GM12873 (cell line): Measurements from ENCODE around the gene RAP1GAP.

ENCODE experiments used
- TF ChIP-seq, protein P1 (sequence below): IDR thresholded peaks from 2 replicates; pipeline ENCODE4 v1.5.1; 2012; ENCODE audit warnings: low read depth, mild to moderate bottlenecking, moderate library complexity, low read length, control low read depth; ENCODE audit not compliant: insufficient read depth; ENCODE audit errors: missing control alignments

RAP1GAP gene

DNA sequence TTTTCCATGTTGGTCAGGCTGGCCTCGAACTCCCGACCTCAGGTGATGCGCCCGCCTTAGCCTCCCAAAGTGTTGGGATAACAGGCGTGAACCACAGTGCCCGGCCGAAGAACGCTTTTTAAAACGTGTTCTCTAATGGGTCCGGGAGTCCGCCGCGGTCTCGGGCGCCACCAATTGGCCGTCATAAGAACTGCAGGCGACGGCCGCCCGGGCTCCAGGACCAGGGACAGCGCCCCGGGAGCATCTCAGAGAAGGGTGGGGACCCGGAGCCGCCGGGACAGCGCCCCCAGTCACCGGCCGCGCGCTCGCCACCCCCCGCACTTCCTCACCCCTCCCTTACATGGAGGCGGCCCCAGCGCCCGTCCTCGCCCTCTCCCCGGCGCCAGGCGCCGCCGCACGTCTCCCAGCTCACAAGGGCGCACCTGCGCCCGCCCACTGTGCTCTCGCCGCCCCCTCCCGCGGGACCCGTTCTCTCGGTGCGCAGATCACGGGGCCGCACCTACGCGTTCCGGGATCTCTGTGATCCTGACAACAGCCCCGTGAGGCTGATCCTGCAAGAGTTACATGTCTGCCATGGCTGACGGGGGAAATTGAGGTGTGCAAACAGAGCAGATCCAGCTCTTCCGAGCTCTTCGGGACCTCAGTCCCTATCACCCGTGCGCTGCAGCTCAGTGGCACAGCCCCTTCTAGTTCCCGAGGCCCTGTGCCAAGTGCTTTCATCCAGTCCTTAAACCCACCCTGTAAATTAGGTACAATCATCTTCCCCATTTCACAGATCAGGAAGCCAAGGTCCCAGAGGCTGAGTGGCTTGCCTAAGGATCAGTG lies 9.8 kb downstream of the RAP1GAP start:
- TF ChIP-seq, protein P1, sequence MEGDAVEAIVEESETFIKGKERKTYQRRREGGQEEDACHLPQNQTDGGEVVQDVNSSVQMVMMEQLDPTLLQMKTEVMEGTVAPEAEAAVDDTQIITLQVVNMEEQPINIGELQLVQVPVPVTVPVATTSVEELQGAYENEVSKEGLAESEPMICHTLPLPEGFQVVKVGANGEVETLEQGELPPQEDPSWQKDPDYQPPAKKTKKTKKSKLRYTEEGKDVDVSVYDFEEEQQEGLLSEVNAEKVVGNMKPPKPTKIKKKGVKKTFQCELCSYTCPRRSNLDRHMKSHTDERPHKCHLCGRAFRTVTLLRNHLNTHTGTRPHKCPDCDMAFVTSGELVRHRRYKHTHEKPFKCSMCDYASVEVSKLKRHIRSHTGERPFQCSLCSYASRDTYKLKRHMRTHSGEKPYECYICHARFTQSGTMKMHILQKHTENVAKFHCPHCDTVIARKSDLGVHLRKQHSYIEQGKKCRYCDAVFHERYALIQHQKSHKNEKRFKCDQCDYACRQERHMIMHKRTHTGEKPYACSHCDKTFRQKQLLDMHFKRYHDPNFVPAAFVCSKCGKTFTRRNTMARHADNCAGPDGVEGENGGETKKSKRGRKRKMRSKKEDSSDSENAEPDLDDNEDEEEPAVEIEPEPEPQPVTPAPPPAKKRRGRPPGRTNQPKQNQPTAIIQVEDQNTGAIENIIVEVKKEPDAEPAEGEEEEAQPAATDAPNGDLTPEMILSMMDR, result peak; percentile 81

DNA sequence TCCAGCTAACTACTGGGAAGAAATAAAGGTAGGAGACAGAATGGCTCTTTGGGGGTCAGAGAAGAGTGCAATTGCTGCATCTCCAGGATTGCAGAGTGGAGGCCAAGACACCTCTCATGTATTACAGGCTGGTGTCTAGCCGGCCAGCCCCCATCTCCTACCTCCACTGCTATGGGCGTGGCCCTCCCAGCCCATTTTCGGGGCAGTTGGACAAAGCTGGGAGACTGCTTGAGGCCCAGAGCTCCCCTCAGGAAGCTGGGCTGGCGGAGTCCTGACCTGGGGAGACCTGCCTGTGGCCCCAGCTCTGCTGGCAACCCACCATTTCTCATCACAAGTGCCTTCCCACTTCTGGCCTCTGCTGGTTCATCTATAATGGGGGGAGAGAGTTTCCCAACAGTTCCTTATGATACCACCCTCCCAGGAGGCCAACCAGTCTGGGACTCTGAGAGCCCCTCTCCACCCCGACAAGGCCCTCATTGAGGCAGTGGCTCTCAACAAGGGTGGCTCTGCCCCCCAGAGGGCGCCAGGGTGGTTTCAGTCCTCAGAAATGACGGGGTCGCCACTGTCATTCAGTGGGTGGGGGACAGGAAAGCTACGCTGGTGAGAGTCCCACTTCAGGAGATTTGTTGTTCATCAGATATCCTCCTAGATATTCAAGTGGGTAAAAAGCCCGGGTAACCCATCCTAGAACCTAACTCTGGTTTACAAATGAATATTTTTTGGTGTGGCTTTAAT lies 11.5 kb downstream of the RAP1GAP start:
- TF ChIP-seq, protein P1, result peak; percentile 20

DNA sequence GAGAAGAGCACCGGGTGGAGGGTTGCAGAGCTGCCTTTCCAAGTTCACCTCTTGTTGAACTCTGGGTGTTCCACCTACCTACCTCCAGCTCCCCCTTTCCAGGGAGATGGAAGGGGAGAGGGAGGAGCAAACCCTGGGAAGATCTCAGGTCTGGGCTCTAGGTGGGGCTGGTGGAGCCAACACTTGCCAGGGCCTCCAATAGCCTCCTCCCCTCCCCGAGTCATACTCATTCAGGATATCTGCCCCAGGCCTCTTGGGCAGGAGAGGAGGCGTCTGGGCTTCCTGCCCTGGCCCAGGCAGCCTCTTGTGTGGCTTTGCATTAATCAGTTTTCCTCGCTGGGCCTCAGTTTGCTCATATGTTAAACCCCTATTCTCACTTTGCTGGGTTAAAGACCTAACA lies 13.4 kb downstream of the RAP1GAP start:
- TF ChIP-seq, protein P1, result peak; percentile 7

- TF ChIP-seq, protein P1, result no peak
These were observed 13.9 kb downstream of the RAP1GAP start for GRCh38 chr1:21655259-21655658.

DNA sequence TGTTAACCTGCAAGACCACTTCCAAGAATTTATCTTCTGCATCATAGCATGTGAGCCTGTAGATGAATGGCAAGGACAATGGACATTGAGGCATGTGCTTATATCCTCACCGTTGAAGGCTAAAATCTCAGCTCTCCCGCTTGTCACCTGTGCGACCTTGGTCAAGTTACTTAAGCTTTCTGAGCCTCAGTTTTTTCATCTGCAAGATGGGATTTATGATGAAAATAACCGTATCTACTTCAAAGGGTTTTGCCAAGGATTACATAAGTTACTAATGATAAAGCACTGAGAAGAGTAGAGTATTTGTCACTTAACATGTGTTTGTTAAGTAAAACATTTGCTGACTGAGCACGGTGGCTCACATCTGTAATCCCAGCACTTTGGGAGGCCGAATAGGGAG lies 14.9 kb downstream of the RAP1GAP start:
- TF ChIP-seq, protein P1, result no peak

DNA sequence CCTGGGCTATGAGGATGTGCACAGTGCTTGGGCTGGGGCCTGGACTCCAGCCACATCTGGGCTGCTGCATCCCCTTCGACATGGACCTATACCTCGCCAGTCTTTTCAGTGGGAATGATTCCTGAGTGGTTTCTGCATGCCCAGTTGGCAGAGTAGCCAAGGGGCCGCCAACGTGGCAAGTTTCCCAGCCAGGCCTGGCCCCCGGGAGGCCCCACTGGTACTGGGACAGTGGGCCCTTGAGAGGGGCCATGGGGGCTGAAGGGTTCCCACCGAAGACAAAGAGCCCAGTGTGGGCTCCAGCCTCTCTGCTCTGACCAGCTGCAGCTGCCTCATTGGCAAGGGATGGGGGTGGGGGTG lies 15.4 kb downstream of the RAP1GAP start:
- TF ChIP-seq, protein P1, result no peak

GRCh38 chr1:21652937-21653743 lies 16.0 kb downstream of the RAP1GAP start:
- TF ChIP-seq, protein P1, result no peak
